HG03575 (cell line): Measurements from ENCODE around the gene MITF.

Source experiments
- ATAC-seq: cut with Tn5 transposase; IDR thresholded peaks from one replicate; pipeline ENCODE4 v1.9.1; 2021; ENCODE audit not compliant: unreplicated experiment, insufficient number of reproducible peaks, low FRiP score; ENCODE audit errors: extremely low read depth

Gene MITF

GRCh38 chr3:69750549-69750948 lies 11.3 kb downstream of the MITF start:
- no peak for ATAC-seq

GRCh38 chr3:69751074-69751476 lies 11.8 kb downstream of the MITF start:
- no peak for ATAC-seq

GRCh38 chr3:69752241-69752640 lies 13.0 kb downstream of the MITF start:
- no peak for ATAC-seq

DNA sequence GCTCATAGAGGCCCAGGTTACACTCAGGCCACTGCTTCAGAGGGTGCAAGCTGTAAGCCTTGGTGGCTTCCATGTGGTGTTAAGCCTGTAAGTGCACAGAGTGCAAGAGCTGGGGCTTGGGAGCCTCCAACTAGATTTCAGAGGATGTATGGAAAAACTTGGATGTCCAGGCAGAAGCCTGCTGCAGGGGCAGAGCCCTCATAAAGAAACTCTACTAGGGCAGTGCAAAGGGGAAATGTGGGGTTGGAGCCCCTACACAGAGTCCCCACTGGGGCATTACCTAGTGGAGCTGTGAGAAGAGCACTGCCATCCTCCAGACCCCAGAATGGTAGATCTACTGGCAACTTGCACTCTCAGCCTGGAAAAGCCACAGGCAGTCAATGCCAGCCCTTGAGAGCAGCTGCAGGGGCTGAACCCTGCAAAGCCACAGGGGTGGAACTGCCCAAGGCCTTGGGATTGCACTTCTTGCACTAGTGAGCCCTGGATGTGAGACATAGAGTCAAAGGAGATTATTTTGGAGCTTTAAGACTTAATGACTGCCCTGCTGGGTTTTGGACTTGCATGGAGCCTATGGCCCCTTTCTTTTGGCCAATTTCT lies 14.0 kb downstream of the MITF start:
- no peak for ATAC-seq

DNA sequence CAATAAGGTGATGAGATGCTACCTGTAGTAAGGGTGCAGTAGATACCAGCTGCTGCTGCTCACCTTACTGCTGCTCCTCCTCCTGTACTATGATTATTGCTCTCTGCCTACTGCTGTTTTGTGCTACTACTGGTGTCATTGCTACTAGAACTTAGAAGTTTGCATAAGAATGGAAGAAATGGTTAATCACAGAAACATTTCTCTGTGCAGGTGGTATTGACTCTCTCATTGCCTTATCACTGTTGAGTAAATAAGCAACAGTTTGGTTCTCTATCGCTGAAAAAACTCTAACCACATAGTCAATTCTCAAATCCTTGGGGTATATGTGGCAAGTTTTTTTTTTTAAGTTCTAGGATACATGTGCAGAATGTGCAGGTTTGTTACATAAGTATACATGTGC lies 16.5 kb downstream of the MITF start:
- ATAC-seq: no peak

- ATAC-seq: no peak
Measured at GRCh38 chr3:69761896-69762767, 22.9 kb downstream of the MITF start.

GRCh38 chr3:69762768-69763229 lies 23.5 kb downstream of the MITF start:
- no peak for ATAC-seq

- no peak for ATAC-seq
Measured at GRCh38 chr3:69763458-69763857, 24.2 kb downstream of the MITF start.

DNA sequence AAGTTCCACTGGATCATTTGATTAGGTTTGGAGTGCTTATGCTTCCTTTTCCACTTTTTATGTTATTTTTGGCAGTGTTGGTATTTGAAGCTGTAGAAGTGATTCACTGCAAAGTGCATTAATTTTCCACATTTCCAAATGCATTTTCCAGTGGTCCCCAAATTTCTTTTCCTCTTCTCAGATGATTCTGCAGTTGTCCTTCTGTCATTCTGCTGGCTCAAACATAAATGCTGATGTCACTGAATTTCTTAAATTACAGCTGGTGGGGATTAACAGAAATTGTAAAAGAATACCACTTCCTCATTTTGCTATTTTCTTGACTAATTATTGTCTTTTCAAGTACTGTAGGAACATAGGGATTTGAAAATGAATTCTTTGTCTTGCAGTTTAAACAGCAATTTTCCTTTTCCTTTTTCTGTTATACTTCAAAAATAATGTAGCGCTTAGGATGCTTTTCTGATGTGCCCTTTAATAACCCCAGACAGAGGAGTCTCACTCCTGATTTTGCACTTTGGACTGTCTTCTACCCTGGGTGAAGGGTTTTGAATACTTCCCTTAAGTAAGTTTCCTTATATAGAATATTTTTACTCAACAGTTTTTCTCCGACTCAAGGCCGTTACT lies 25.0 kb downstream of the MITF start:
- no peak for ATAC-seq

DNA sequence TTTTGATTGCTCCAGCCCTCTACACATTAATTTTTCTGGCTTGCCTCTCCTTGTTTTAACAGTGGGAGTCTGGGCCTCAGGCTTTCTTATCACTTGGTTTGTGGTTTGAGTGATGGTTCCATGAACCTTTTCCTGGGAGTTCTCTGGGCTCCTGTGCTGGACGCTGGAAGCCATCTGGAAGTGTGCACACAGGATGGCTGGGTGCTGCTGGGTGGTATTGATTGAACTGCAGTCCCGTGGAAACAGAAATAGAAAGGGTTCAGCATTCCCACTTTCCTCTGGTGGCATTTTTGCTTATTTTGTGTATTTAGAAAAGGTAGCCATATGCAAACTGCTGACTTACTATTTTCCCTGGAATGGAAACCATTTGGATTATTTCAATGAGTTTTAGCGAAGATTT lies 25.6 kb downstream of the MITF start:
- ATAC-seq: no peak

GRCh38 chr3:69766638-69767037 lies 27.4 kb downstream of the MITF start:
- ATAC-seq: no peak

GRCh38 chr3:69767571-69767970 lies 28.3 kb downstream of the MITF start:
- ATAC-seq: no peak

- ATAC-seq: no peak
Measured at GRCh38 chr3:69768438-69768837, 29.2 kb downstream of the MITF start.

DNA sequence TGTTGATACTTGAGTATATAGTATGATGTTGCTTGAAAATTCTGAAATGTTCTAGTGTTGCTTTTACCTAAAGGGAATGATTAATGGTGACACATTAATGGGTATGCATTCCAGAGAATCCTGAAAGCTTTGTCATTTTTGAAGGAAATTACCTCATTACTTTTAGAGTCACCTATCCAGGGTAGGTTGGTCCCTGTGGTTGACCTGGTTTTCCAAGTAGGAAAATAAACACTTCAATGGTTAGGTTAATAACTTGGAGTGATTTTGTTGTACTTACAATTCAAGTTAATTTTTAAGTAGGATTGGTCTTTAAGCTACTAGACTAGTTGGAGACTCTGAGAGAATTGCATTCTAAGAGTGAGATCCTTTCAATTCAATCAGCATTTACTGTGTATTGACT lies 31.0 kb downstream of the MITF start:
- no peak for ATAC-seq

DNA sequence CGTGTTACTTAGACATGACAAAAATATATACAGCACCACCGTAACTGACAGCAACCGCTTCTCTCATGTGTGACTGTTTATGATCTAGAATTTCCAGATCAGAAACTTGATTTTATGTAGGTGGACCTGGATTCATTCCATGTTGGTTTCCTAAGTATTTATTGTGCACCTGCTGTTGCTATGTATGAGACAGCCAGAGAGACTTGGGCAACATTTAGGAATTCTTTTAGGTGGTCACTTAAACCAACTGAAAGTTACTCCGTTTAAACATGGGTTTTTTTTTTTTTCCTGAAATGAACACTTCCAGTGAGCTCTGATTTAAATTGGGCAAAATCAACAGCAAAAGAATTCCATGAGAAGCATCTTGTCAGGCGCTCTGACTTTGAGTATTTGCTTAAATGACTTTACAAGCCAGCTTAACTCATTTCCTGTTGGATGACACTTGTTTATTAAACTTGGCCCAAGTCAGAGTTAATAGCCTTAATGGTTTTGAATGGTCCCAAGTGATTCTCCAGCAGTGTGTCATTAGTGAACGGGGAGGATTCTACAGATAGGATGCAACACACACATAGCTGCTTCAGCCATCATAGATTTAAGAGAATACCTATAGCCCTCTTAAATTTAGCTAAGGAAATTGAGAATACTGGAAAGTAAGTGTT lies 31.8 kb downstream of the MITF start:
- no peak for ATAC-seq

DNA sequence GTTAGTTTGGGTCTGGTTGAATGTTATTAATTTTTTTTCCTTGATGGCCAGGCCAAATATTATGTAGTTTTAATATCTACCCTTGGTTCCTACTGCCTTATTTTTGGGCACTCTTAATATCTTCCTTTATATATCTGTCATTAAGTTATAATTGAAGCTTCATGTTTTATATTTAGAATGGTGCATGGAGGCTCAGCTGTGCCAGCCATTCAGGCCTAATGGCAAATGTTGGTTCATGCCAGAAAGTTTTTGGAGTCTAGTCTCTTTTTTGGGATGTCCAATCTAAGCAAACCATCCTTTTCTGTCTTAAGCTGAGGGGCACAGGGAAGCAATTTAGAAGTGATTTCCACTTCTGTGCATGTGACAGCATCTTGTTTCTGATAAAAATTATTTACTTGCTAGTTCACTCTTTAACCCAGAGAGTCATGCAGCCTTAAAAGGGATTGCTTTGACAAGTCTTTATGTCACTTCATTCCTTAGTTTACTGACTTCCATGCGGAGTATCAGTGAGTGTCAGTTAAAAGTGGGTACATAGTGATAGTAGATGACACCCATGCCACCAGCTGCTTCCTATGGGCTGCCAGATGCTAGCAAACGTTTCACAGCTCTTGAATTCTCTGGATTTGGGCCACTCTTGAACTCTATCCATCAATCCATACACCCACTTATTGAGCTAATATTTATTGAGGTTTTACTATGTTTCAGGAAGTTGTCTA lies 33.0 kb downstream of the MITF start:
- no peak for ATAC-seq

DNA sequence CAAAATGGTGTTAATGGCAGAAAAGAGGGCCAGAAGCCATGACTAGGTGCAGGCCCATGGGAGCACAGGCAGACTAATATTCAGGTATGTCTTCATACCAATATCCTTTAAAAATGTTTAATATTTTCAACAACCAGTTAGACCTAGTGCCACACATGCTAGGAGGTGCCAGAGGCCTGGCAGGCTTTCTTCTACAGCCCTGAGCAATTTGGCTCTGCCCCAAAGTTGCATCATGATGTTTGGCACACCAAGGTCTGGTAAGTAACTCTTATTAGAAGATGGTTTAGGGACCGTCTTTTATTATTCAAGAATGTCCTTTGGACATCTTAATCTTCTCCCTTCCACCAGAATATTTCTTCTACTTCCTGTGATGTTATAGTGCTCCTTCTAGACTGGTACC lies 34.8 kb downstream of the MITF start:
- no peak for ATAC-seq

GRCh38 chr3:69775751-69776150 lies 36.5 kb downstream of the MITF start:
- no peak for ATAC-seq

GRCh38 chr3:69776289-69776688 lies 37.0 kb downstream of the MITF start:
- ATAC-seq: no peak
